Stomach (tissue), 4 donors: ENCODE results near the gene NEDD9.

Experiments used
- CTCF ChIP-seq, 7 experiments: fragments of 450-650 bp in 4 of 7; fragments of 200-600 bp in 3 of 7; sonication (generic) in 3 of 7; IDR thresholded peaks; one replicate each; pipeline ENCODE4 v1.5.1; 2016 to 2019; ENCODE audit warnings: antibody characterized with exemption in 7 of 7, control low read depth in 2 of 7, mild to moderate bottlenecking in 1 of 7
- POLR2A ChIP-seq, 4 donors: fragments of 450-650 bp; IDR thresholded peaks; one replicate each; pipeline ENCODE4 v1.6.1; 2016; ENCODE audit warnings: antibody characterized with exemption in 4 of 4, control low read depth in 2 of 4, mild to moderate bottlenecking in 1 of 4, moderate library complexity in 1 of 4

- TF ChIP-seq CTCF (IDR thresholded peaks at IDR 0.05) = no peak
- TF ChIP-seq POLR2A (IDR thresholded peaks at IDR 0.05) = no peak
Measured at GRCh38 chr6:11190625-11191245, 41.7 kb downstream of the NEDD9 start.
